Chondrocyte (in vitro differentiated cells): ENCODE data around the gene PNN. TPM values are rescaled to one million over a fixed set of nuclear protein-coding genes. Genes with fewer than 3 reads are reported as not detected.
"Not testable (repeated sequence)": the region's sequence is repeated elsewhere in the genome, so short reads cannot be mapped to it uniquely, and the experiment has no call there.

Experiments
- DNase-seq: peaks from one replicate; pipeline ENCODE4 v3.0.0; 2021; ENCODE audit warnings: mixed read lengths, low spot score
- H3K27ac Mint-ChIP-seq: one replicate; pipeline ENCODE4 v1.8.0; 2021; ENCODE audit warnings: mild to moderate bottlenecking, moderate library complexity, mixed read lengths; ENCODE audit not compliant: unreplicated experiment
- H3K27me3 Mint-ChIP-seq: 2 replicates; pipeline ENCODE4 v1.8.0; 2021; ENCODE audit warnings: low read depth, mixed read lengths
- H3K36me3 Mint-ChIP-seq: 2 replicates; pipeline ENCODE4 v1.8.0; 2021; ENCODE audit warnings: low read depth, mixed read lengths
- H3K4me1 Mint-ChIP-seq: 2 replicates; pipeline ENCODE4 v1.8.0; 2021; ENCODE audit warnings: low read depth, mild to moderate bottlenecking, mixed read lengths
- H3K4me3 Mint-ChIP-seq: one replicate; pipeline ENCODE4 v1.8.0; 2021; ENCODE audit warnings: mild to moderate bottlenecking, moderate library complexity, mixed read lengths; ENCODE audit not compliant: unreplicated experiment
- H3K9me3 Mint-ChIP-seq: 2 replicates; pipeline ENCODE4 v1.8.0; 2021; ENCODE audit warnings: low read depth, mixed read lengths
- total RNA-seq: library from RNA; stranded (reverse); gene quantifications from 3 replicates; pipeline ENCODE4 v1.2.1, GENCODE V29; 2021
- TF ChIP-seq, protein P1 (sequence below): fragments of 200-600 bp; sonication (generic); IDR thresholded peaks from 2 replicates; pipeline ENCODE4 v1.5.0; 2021; ENCODE audit warnings: antibody characterized with exemption, mild to moderate bottlenecking, moderate library complexity

Gene PNN
- total RNA-seq, 1 donor from 2014 or later = 45.3 TPM

DNA sequence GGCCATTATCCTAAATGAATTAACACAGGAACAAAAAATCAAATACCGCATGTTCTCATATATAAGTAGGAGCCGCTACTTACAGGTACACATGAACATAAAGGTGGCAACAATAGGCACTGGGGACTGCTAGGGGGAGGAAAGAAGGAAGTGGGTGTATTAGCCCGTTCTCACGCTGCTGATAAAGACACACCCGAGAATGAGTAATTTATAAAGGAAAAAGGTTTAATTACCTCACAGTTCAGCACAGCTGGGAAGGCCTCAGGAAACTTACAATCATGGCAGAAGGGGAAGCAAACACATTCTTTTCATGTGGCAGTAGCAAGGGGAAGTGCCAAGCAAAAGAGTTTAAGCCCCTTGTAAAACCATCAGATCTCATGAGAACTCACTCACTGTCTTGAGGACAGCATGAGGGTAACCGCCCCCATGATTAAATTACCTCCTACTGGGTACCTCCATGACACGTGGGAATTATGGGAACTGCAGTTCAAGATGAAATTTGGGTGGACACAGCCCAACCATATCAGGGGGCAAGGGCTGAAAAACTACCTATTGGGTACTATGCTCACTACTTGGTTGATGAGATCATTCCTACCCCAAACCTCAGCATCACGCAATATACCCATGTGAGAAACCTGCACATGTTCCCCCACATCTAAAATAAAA is 42.3 kb downstream of the PNN start:
- H3K9me3 Mint-ChIP-seq = no peaks in the 10 kb centered on the region
- peaks cover 10% of the 10 kb centered on the region for H3K4me1 Mint-ChIP-seq
- no peaks in the 10 kb centered on the region for H3K36me3 Mint-ChIP-seq
- no peaks in the 10 kb centered on the region for H3K27me3 Mint-ChIP-seq
- H3K27ac Mint-ChIP-seq = no peak overlapping the region
- DNase-seq = no peak
- no peak overlapping the region for H3K4me3 Mint-ChIP-seq
- TF ChIP-seq, protein P1, sequence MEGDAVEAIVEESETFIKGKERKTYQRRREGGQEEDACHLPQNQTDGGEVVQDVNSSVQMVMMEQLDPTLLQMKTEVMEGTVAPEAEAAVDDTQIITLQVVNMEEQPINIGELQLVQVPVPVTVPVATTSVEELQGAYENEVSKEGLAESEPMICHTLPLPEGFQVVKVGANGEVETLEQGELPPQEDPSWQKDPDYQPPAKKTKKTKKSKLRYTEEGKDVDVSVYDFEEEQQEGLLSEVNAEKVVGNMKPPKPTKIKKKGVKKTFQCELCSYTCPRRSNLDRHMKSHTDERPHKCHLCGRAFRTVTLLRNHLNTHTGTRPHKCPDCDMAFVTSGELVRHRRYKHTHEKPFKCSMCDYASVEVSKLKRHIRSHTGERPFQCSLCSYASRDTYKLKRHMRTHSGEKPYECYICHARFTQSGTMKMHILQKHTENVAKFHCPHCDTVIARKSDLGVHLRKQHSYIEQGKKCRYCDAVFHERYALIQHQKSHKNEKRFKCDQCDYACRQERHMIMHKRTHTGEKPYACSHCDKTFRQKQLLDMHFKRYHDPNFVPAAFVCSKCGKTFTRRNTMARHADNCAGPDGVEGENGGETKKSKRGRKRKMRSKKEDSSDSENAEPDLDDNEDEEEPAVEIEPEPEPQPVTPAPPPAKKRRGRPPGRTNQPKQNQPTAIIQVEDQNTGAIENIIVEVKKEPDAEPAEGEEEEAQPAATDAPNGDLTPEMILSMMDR = no peak

DNA sequence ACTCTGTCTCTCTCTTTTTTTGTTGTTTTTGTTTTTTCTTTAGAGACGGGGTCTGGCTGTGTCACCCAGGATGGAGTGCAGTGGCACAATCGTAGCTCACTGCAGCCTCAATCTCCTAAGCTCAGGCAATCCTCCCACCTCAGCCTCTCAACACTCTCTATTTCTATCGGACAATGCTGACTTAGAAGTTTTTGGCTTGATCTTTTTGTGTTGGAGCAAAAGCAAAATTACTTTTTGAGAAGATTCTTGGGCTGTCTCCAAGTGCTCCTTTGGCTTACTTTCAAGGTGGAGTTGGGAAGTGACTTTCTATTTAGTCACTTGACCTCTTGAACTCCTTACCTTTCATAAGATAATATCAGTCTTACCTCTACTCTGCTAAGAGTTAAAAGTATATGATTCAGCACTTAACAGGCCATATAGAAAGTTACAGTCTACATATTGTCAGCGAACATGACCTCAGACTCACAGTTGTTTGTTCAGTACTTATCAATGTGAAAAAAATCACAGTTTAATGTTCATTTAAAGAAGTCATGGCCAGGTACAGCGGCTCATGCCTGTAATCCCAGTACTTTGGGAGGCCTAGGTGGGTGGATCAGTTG is 43.2 kb downstream of the PNN start:
- DNase-seq = no peak
- Mint-ChIP-seq H3K9me3 (no peaks in the 10 kb centered on the region), H3K27me3 (no peaks in the 10 kb centered on the region)

DNA sequence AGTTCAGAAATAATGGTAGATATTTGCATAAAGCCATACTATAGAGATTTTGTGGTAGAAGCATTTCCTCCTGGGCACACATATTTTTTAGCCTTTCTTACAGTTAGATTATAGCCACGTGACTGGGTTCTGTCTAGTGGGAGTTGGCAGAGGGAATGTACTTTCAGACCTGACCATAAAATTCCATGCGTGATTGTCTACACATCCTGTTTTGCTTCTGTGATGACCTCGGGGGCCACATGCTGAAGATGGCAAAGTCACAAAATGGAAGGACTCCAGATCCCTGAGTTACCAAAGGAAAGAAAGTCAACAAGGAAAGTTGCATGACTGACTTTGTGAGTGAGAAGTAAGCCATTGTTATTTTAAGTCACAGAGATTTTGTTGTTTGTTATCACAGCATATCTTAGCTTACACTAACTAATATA is 44.0 kb downstream of the PNN start:
- Mint-ChIP-seq H3K27me3 (peaks cover 2% of the 10 kb centered on the region), H3K9me3 (no peaks in the 10 kb centered on the region), H3K4me1 (peaks cover 10% of the 10 kb centered on the region), H3K4me3 (no peak overlapping the region), H3K27ac (no peak overlapping the region), H3K36me3 (no peaks in the 10 kb centered on the region)
- TF ChIP-seq, protein P1 = no peak
- no peak for DNase-seq

More for the DNA sequence above, 43.2 kb downstream of the PNN start:
- TF ChIP-seq, protein P1 = no peak
- H3K4me3 Mint-ChIP-seq = no peak overlapping the region
- no peak overlapping the region for H3K27ac Mint-ChIP-seq
- H3K4me1 Mint-ChIP-seq = peaks cover 10% of the 10 kb centered on the region
- no peaks in the 10 kb centered on the region for H3K36me3 Mint-ChIP-seq

DNA sequence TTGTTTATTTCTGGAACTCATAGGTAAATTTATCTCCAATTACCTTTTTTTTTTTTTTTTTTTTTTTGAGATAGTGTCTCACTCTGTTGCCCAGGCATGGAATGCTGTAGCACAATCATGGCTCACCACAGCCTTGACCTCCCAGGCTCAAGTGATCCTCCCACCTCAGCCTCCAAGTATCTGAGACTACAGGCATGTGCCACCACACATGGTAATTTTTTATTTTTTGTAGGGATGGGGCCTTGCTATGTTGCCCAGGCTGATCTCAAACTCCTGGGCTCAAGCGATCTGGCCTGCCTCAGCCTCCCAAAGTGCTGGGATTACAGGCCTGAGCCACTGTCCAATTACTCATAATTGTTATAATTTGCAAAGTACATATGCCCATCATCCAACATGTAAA is 45.4 kb downstream of the PNN start:
- H3K4me3 Mint-ChIP-seq, H3K9me3 Mint-ChIP-seq, H3K27me3 Mint-ChIP-seq, H3K27ac Mint-ChIP-seq, H3K4me1 Mint-ChIP-seq, DNase-seq, H3K36me3 Mint-ChIP-seq: not testable (repeated sequence)

DNA sequence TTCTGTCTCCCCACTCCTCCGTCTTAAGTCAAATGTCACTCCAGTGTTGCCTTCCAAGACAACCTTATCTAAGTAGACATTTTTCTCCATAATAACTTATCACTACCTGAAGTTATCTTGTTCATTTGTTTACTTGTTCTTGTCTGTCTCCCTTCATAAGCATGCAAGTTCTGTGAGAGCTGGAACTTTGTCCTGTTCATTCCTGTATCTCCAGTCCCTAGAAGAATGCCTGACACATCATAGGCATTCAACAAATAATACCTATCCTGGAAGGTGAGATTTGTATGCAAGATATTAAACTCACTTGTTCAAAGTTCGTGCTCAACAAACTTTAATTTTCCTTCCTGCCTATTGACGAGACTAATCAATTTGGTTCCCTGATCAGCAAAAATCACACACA is 53.0 kb downstream of the PNN start:
- peaks cover 2% of the 10 kb centered on the region for H3K27me3 Mint-ChIP-seq
- H3K4me1 Mint-ChIP-seq = peaks cover 4% of the 10 kb centered on the region
- no peaks in the 10 kb centered on the region for H3K36me3 Mint-ChIP-seq
- no peak overlapping the region for H3K27ac Mint-ChIP-seq
- DNase-seq = no peak
- no peaks in the 10 kb centered on the region for H3K9me3 Mint-ChIP-seq
- no peak overlapping the region for H3K4me3 Mint-ChIP-seq
- TF ChIP-seq, protein P1 = no peak
